Adrenal gland (tissue), 5 donors: Measurements from ENCODE around the gene IQCN.

Source experiments
- POLR2A ChIP-seq, 2 donors: fragments of 450-650 bp; IDR thresholded peaks; one replicate each; pipeline ENCODE4 v1.6.1; 2017; ENCODE audit warnings: antibody characterized with exemption in 2 of 2, mild to moderate bottlenecking in 2 of 2, moderate library complexity in 1 of 2
- TF ChIP-seq, protein P1 (sequence below), 6 experiments: fragments of 450-650 bp in 4 of 6; fragments of 200-600 bp in 2 of 6; sonication (generic) in 1 of 6; IDR thresholded peaks; 1 replicate in 5 of 6; 2 replicates in 1 of 6; pipeline versions ENCODE4 v1.5.1 to v1.8.0; 2016 to 2021; ENCODE audit warnings: antibody characterized with exemption in 6 of 6, mild to moderate bottlenecking in 2 of 6, moderate library complexity in 1 of 6
- donor health status: DM: no; HTN: no; CAD: no.

DNA sequence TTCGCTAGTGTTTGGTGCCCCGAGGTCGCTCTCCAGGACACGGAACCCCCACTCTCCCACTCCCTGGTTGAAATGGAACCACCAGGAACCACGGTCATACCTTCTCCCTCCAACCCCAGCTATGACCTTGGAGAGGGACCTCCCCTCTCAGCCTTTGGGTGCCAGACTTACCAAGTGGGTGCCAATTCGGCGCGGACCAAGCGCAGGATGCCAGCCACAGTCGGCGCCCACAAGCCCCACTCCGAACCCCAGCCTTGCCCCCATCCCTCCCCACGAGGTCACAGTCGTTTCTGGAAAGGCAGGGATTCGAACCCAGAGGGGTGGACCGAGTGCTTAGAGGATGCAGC lies 48.9 kb downstream of the IQCN start:
- TF ChIP-seq, protein P1, sequence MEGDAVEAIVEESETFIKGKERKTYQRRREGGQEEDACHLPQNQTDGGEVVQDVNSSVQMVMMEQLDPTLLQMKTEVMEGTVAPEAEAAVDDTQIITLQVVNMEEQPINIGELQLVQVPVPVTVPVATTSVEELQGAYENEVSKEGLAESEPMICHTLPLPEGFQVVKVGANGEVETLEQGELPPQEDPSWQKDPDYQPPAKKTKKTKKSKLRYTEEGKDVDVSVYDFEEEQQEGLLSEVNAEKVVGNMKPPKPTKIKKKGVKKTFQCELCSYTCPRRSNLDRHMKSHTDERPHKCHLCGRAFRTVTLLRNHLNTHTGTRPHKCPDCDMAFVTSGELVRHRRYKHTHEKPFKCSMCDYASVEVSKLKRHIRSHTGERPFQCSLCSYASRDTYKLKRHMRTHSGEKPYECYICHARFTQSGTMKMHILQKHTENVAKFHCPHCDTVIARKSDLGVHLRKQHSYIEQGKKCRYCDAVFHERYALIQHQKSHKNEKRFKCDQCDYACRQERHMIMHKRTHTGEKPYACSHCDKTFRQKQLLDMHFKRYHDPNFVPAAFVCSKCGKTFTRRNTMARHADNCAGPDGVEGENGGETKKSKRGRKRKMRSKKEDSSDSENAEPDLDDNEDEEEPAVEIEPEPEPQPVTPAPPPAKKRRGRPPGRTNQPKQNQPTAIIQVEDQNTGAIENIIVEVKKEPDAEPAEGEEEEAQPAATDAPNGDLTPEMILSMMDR (IDR thresholded peaks at IDR 0.05): no peak
- no peak for TF ChIP-seq POLR2A (IDR thresholded peaks at IDR 0.05)
